Dendritic cell treated with granulocyte-macrophage colony-stimulating factor and Interleukin-4, amounts not matched to agents 40 ng/mL and 50 ng/mL, for 4 days (primary cell): Measurements from ENCODE around the gene EFNB3.
A peak's percentile ranks its signal among the peaks of the same experiment; 100 is the strongest.

Experiments used
- H3K27ac Mint-ChIP-seq: one replicate; pipeline ENCODE4 v1.8.0; 2022; ENCODE audit warnings: mild to moderate bottlenecking, mixed read lengths
- H3K27me3 Mint-ChIP-seq: one replicate; pipeline ENCODE4 v1.8.0; 2022; ENCODE audit warnings: mild to moderate bottlenecking, mixed read lengths
- H3K36me3 Mint-ChIP-seq: one replicate; pipeline ENCODE4 v1.8.0; 2022; ENCODE audit warnings: low read depth, mixed read lengths
- H3K4me1 Mint-ChIP-seq: one replicate; pipeline ENCODE4 v1.8.0; 2022; ENCODE audit warnings: low read depth, mixed read lengths
- H3K4me3 Mint-ChIP-seq: one replicate; pipeline ENCODE4 v1.8.0; 2022; ENCODE audit warnings: mild to moderate bottlenecking, moderate library complexity, mixed read lengths
- H3K9me3 Mint-ChIP-seq: one replicate; pipeline ENCODE4 v1.8.0; 2022; ENCODE audit warnings: mixed read lengths
- intact Hi-C: fragments of 100-400 bp; cut with micrococcal nuclease; formaldehyde crosslinking; loops from one replicate; pipeline ENCODE4 v1.15.0; 2022

Gene EFNB3

GRCh38 chr17:7707446-7707845, 2.4 kb downstream of the EFNB3 start:
- Mint-ChIP-seq H3K9me3 (peaks cover 8% of the 10 kb centered on the region), H3K4me3 (no peak overlapping the region), H3K4me1 (peaks cover 35% of the 10 kb centered on the region), H3K27ac (no peak overlapping the region), H3K27me3 (peaks cover 69% of the 10 kb centered on the region), H3K36me3 (peaks cover 13% of the 10 kb centered on the region)
- intact Hi-C loops: no loop called here

DNA sequence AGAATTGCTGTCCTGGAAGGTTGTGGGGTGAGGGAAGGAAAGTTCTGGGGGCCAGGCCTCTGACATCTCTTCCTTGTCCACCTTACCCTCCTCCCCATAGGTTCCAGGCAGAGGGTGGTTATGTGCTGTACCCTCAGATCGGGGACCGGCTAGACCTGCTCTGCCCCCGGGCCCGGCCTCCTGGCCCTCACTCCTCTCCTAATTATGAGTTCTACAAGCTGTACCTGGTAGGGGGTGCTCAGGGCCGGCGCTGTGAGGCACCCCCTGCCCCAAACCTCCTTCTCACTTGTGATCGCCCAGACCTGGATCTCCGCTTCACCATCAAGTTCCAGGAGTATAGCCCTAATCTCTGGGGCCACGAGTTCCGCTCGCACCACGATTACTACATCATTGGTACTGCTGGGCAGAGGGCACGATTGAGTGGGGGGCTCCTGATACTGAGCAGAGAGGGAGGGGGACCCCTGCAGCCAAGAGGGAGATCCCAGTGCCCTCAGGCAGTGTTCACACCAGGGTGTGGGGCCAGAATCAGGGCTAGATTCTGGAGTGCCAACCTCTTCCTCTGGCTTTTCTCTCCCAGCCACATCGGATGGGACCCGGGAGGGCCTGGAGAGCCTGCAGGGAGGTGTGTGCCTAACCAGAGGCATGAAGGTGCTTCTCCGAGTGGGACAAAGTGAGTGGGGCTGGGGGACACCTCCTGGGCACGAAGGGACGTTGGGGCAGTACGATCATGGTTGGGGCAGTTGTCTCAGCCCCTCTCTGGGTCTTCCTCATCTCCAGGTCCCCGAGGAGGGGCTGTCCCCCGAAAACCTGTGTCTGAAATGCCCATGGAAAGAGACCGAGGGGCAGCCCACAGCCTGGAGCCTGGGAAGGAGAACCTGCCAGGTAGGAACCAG, 3.1 kb downstream of the EFNB3 start:
- Mint-ChIP-seq H3K27me3 (peaks cover 73% of the 10 kb centered on the region), H3K4me1 (peaks cover 35% of the 10 kb centered on the region), H3K4me3 (no peak overlapping the region), H3K9me3 (peaks cover 8% of the 10 kb centered on the region), H3K27ac (no peak overlapping the region), H3K36me3 (peaks cover 6% of the 10 kb centered on the region)
- intact Hi-C loops: no loop called here

DNA sequence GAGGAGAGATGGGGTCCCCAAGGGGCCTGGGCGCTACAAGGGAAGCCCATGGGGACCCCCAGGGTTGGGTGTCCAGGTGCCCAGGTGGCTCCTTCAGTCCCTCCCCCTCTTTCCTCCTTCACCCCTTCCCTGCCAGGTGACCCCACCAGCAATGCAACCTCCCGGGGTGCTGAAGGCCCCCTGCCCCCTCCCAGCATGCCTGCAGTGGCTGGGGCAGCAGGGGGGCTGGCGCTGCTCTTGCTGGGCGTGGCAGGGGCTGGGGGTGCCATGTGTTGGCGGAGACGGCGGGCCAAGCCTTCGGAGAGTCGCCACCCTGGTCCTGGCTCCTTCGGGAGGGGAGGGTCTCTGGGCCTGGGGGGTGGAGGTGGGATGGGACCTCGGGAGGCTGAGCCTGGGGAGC, 4.0 kb downstream of the EFNB3 start:
- Mint-ChIP-seq H3K4me1 (peaks cover 42% of the 10 kb centered on the region), H3K4me3 (no peak overlapping the region), H3K27ac (no peak overlapping the region), H3K36me3 (no peaks in the 10 kb centered on the region), H3K9me3 (peaks cover 8% of the 10 kb centered on the region), H3K27me3 (peaks cover 71% of the 10 kb centered on the region)
- intact Hi-C loops: no loop called here

DNA sequence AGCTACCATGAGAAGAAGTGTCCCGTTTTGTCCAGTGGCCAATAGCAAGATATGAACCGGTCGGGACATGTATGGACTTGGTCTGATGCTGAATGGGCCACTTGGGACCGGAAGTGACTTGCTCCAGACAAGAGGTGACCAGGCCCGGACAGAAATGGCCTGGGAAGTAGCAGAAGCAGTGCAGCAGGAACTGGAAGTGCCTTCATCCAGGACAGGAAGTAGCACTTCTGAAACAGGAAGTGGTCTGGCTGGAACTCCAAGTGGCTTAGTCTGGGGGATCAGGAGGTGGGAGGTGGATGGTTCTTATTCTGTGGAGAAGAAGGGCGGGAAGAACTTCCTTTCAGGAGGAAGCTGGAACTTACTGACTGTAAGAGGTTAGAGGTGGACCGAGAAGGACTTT, 5.3 kb downstream of the EFNB3 start:
- Mint-ChIP-seq H3K36me3 (no peaks in the 10 kb centered on the region), H3K4me1 (peaks cover 34% of the 10 kb centered on the region), H3K27me3 (peaks cover 73% of the 10 kb centered on the region), H3K27ac (no peak overlapping the region), H3K9me3 (peaks cover 8% of the 10 kb centered on the region), H3K4me3 (no peak overlapping the region)
- intact Hi-C loops: no loop called here

- H3K4me1 Mint-ChIP-seq: peaks cover 30% of the 10 kb centered on the region
- peaks cover 8% of the 10 kb centered on the region for H3K9me3 Mint-ChIP-seq
- no peaks in the 10 kb centered on the region for H3K36me3 Mint-ChIP-seq
- peaks cover 75% of the 10 kb centered on the region for H3K27me3 Mint-ChIP-seq
- intact Hi-C loops: no loop called here
- H3K27ac Mint-ChIP-seq: peak overlapping the region; percentile 58
- H3K4me3 Mint-ChIP-seq: no peak overlapping the region
Observed at GRCh38 chr17:7711051-7711755, 6.2 kb downstream of the EFNB3 start.

GRCh38 chr17:7712111-7712771, 7.2 kb downstream of the EFNB3 start:
- H3K4me3 Mint-ChIP-seq: no peak overlapping the region
- peaks cover 75% of the 10 kb centered on the region for H3K27me3 Mint-ChIP-seq
- peaks cover 40% of the 10 kb centered on the region for H3K4me1 Mint-ChIP-seq
- H3K36me3 Mint-ChIP-seq: no peaks in the 10 kb centered on the region
- H3K9me3 Mint-ChIP-seq: peaks cover 8% of the 10 kb centered on the region
- intact Hi-C loops: no loop called here
- no peak overlapping the region for H3K27ac Mint-ChIP-seq

DNA sequence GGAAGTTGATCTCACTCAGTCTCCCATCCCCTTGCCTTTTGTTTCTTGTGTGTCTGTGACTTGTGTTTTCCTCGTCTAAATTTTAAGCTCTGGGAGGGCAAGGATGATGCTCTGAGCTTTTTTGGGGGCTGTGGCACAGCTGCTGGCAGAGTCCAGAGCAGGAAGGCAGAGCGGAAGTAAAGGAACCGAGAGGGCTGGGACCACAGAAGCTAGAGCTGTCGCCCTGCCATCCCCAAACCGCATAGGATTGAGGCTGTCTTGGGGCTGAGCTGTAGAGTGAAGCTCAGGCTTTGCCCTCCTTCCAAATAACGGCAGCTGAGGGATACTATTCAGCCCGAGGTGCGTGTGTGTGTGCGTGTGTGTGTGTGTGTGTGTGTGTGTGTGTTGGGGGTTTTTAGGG, 8.8 kb downstream of the EFNB3 start:
- Mint-ChIP-seq H3K27me3 (peaks cover 74% of the 10 kb centered on the region), H3K4me1 (peaks cover 55% of the 10 kb centered on the region), H3K27ac (no peak overlapping the region), H3K9me3 (peaks cover 8% of the 10 kb centered on the region), H3K36me3 (no peaks in the 10 kb centered on the region), H3K4me3 (no peak overlapping the region)
- intact Hi-C loops: no loop called here

DNA sequence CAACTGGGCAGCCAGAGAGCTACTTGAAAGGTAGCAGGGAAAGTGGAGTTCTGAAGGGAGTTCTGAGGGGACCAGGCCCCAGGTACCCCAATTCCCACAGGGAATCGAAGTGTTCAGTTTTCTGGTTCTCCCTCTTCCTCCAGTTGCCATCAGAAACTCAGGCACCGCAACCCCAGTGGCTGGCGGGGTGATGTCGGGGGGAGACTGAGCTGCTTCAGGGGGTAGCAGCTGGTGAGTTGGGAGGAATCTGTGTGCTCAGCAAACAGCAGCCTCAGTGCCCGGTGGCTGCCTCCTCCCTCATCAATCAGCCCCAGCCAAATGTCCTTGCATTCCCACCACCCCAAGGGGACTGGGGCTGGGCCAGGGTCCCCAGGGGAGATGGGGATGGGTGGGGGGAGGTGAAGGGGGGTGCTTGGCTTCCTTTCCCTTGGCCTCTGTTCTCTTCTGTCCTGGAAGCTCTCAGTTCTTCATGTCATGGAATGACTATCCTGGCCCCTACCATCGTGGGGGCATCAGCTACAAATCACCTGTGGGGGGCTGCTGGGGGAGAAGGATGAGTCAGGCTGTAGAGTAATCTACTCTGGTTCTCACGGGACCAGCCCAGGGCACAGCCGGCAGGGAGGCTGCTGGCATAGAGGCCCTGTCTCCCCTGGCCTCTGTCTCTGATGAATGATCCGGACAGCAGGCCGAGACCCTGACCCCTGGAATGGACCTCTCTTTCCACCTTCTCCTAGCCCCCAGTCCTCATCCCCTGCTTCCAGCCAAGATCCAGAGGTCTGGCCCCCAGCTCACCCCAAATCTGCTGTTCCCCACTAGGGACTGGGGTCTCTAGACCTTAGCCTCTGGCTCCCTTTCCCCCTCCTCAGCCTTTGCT, 10.0 kb downstream of the EFNB3 start:
- H3K9me3 Mint-ChIP-seq: peaks cover 8% of the 10 kb centered on the region
- H3K4me1 Mint-ChIP-seq: peaks cover 51% of the 10 kb centered on the region
- no peaks in the 10 kb centered on the region for H3K36me3 Mint-ChIP-seq
- peaks cover 81% of the 10 kb centered on the region for H3K27me3 Mint-ChIP-seq
- no peak overlapping the region for H3K27ac Mint-ChIP-seq
- H3K4me3 Mint-ChIP-seq: no peak overlapping the region
- intact Hi-C loops: no loop called here

GRCh38 chr17:7715936-7716886, 11.2 kb downstream of the EFNB3 start:
- H3K4me1 Mint-ChIP-seq: peaks cover 39% of the 10 kb centered on the region
- intact Hi-C loops: no loop called here
- peak overlapping the region; percentile 76 for H3K4me3 Mint-ChIP-seq
- peaks cover 88% of the 10 kb centered on the region for H3K27me3 Mint-ChIP-seq
- peaks cover 1% of the 10 kb centered on the region for H3K9me3 Mint-ChIP-seq
- no peaks in the 10 kb centered on the region for H3K36me3 Mint-ChIP-seq
- H3K27ac Mint-ChIP-seq: peak overlapping the region; percentile 62

- no peaks in the 10 kb centered on the region for H3K9me3 Mint-ChIP-seq
- peak within 1 kb of the TSS; percentile 76 for H3K4me3 Mint-ChIP-seq
- H3K27me3 Mint-ChIP-seq: peaks cover 87% of the 10 kb centered on the region
- peaks cover 33% of the 10 kb centered on the region for H3K4me1 Mint-ChIP-seq
- no peaks in the 10 kb centered on the region for H3K36me3 Mint-ChIP-seq
- intact Hi-C loops: no loop called here
- peak within 1 kb of the TSS; percentile 62 for H3K27ac Mint-ChIP-seq
Observed at GRCh38 chr17:7716901-7717755, 12.1 kb downstream of the EFNB3 start, which contains the start of gene DNAH2. DNAH2 (plus strand) TSS chr17:7717744; CDS start chr17:7719735, 1,991 bp downstream.

- H3K27ac Mint-ChIP-seq: peak overlapping the region; percentile 62
- no peaks in the 10 kb centered on the region for H3K36me3 Mint-ChIP-seq
- H3K4me3 Mint-ChIP-seq: peak overlapping the region; percentile 76
- H3K27me3 Mint-ChIP-seq: peaks cover 85% of the 10 kb centered on the region
- no peaks in the 10 kb centered on the region for H3K9me3 Mint-ChIP-seq
- intact Hi-C loops: no loop called here
- H3K4me1 Mint-ChIP-seq: peaks cover 33% of the 10 kb centered on the region
Observed at GRCh38 chr17:7717756-7718350, 12.9 kb downstream of the EFNB3 start.
